ENCODE measurements around the gene PCDH19.

The PCDH19 gene

DNA sequence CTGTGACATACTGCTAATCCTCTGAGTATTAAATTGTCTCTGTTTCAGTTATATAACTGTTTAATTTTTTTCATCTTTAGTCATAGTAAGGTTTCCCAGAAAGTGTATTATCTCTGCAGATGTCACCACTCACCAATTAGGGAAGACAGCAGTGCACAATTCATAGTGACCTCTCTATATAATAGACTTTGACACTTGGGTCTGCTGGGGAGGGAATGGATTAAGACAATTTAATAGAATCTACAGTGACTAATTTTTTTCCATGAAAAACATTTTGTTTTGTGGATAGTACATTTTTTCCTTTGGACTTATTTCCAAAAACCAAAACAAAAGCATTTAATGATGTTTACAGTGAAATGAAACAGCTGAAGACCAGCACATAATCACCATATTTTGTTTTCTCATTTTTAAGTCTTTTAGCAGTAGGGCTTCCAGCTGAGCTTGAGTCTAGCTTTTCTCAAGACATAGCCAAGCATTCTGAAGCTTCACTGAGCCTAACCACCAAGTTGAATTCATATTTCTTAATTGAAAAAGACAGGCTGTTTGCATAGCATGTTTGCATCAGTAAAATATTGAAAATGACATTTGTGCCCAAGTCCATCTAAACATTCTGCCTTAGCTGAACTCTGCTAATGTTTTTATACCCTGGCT lies 69.5 kb downstream of the PCDH19 start:
- H3K4me3 ChIP-seq (ENCODE audit: low read length): no peak overlapping the region
- no peaks in the 10 kb centered on the region for H3K36me3 ChIP-seq (ENCODE audit: control insufficient read depth, low read length)
- no peaks in the 10 kb centered on the region for H3K4me1 ChIP-seq (ENCODE audit: control insufficient read depth, low read length)
- TF ChIP-seq EZH2phosphoT487 (IDR thresholded peaks at IDR 0.05; ENCODE audit: borderline replicate concordance, low read length): no peak
- TF ChIP-seq, protein P1, sequence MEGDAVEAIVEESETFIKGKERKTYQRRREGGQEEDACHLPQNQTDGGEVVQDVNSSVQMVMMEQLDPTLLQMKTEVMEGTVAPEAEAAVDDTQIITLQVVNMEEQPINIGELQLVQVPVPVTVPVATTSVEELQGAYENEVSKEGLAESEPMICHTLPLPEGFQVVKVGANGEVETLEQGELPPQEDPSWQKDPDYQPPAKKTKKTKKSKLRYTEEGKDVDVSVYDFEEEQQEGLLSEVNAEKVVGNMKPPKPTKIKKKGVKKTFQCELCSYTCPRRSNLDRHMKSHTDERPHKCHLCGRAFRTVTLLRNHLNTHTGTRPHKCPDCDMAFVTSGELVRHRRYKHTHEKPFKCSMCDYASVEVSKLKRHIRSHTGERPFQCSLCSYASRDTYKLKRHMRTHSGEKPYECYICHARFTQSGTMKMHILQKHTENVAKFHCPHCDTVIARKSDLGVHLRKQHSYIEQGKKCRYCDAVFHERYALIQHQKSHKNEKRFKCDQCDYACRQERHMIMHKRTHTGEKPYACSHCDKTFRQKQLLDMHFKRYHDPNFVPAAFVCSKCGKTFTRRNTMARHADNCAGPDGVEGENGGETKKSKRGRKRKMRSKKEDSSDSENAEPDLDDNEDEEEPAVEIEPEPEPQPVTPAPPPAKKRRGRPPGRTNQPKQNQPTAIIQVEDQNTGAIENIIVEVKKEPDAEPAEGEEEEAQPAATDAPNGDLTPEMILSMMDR (IDR thresholded peaks at IDR 0.05; ENCODE audit: low read depth, low read length, poor library complexity, severe bottlenecking): no peak
- no peak overlapping the region for H3K4me2 ChIP-seq (ENCODE audit: low read length)
- H4K20me1 ChIP-seq (ENCODE audit: control insufficient read depth, insufficient read depth, low read depth, low read length): no peaks in the 10 kb centered on the region
- no peak overlapping the region for H3K27ac ChIP-seq (ENCODE audit: low read depth, low read length)
- no peaks in the 10 kb centered on the region for H3F3A ChIP-seq (ENCODE audit: control insufficient read depth, insufficient read depth)
- no peaks in the 10 kb centered on the region for H3K9me3 ChIP-seq (ENCODE audit: control insufficient read depth, insufficient read depth, low read length)
- H3K9me2 ChIP-seq (replicated peaks; ENCODE audit: control insufficient read depth, low read length): no peaks in the 10 kb centered on the region
- no peaks in the 10 kb centered on the region for H3K27me3 ChIP-seq (ENCODE audit: control insufficient read depth, low read length)
- no peaks in the 10 kb centered on the region for H3K79me2 ChIP-seq (ENCODE audit: control insufficient read depth, low read length)

DNA sequence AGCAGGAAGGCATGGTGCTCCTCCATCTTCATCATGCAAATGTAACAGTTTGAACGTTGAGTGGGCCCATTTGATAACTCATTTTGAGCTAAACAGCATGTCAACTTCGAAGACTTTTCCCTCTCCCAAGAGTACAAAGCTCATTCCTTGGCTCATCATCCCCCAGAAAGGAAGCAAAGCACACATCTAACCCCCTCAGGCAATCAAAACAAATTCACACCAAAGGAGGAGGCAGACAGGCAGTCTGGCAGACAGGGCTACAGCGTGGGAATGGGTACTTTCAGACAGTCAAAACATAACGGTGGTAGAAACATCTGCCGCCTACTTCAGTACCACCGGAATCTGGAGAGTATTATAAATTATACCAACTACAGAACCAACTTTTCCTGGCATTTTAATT lies 81.7 kb downstream of the PCDH19 start:
- H3K4me3 ChIP-seq (ENCODE audit: low read length): no peak overlapping the region
- no peaks in the 10 kb centered on the region for H3K9me3 ChIP-seq (ENCODE audit: control insufficient read depth, insufficient read depth, low read length)
- H3K4me1 ChIP-seq (ENCODE audit: control insufficient read depth, low read length): no peaks in the 10 kb centered on the region
- H3K79me2 ChIP-seq (ENCODE audit: control insufficient read depth, low read length): no peaks in the 10 kb centered on the region
- H3K27me3 ChIP-seq (ENCODE audit: control insufficient read depth, low read length): no peaks in the 10 kb centered on the region
- H4K20me1 ChIP-seq (ENCODE audit: control insufficient read depth, insufficient read depth, low read depth, low read length): no peaks in the 10 kb centered on the region
- H3K27ac ChIP-seq (ENCODE audit: low read depth, low read length): no peak overlapping the region
- no peaks in the 10 kb centered on the region for H3K9me2 ChIP-seq (replicated peaks; ENCODE audit: control insufficient read depth, low read length)
- no peaks in the 10 kb centered on the region for H3F3A ChIP-seq (ENCODE audit: control insufficient read depth, insufficient read depth)
- no peak overlapping the region for H3K4me2 ChIP-seq (ENCODE audit: low read length)
- H3K36me3 ChIP-seq (ENCODE audit: control insufficient read depth, low read length): no peaks in the 10 kb centered on the region
- TF ChIP-seq, protein P1 (IDR thresholded peaks at IDR 0.05; ENCODE audit: low read depth, low read length, poor library complexity, severe bottlenecking): no peak
- no peak for TF ChIP-seq EZH2phosphoT487 (IDR thresholded peaks at IDR 0.05; ENCODE audit: borderline replicate concordance, low read length)

DNA sequence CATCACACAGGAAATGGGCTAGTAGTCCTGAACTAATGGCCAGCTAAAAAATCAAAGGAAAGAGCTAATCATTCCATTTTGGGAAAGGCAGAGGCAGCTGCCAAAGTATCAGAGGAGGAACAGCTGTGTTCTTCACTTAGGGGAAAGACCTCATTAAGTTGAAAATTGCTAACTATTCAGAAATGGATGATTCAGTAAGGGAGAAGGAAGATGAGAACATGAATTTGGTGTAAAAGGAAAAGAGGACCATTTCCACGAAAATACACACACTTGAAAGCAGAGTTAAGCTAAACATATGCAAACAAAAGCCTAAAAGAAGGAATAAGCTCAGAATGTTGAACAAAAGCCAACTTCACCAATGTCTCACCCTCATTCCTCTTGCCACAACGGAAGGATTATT lies 90.4 kb downstream of the PCDH19 start:
- Histone ChIP-seq H3K36me3 (ENCODE audit: control insufficient read depth, low read length) (no peaks in the 10 kb centered on the region), H3K27ac (ENCODE audit: low read depth, low read length) (no peak overlapping the region), H3K27me3 (ENCODE audit: control insufficient read depth, low read length) (no peaks in the 10 kb centered on the region), H3K4me3 (ENCODE audit: low read length) (no peak overlapping the region), H3K79me2 (ENCODE audit: control insufficient read depth, low read length) (no peaks in the 10 kb centered on the region), H3F3A (ENCODE audit: control insufficient read depth, insufficient read depth) (no peaks in the 10 kb centered on the region), H4K20me1 (ENCODE audit: control insufficient read depth, insufficient read depth, low read depth, low read length) (no peaks in the 10 kb centered on the region), H3K4me1 (ENCODE audit: control insufficient read depth, low read length) (no peaks in the 10 kb centered on the region), H3K4me2 (ENCODE audit: low read length) (no peak overlapping the region), H3K9me3 (ENCODE audit: control insufficient read depth, insufficient read depth, low read length) (no peaks in the 10 kb centered on the region), H3K9me2 (replicated peaks; ENCODE audit: control insufficient read depth, low read length) (no peaks in the 10 kb centered on the region)
- TF ChIP-seq, protein P1 (IDR thresholded peaks at IDR 0.05; ENCODE audit: low read depth, low read length, poor library complexity, severe bottlenecking): no peak
- TF ChIP-seq EZH2phosphoT487 (IDR thresholded peaks at IDR 0.05; ENCODE audit: borderline replicate concordance, low read length): no peak
